Prostate gland (tissue), 2 donors: ENCODE data around the gene RENBP. TPM values are rescaled to one million over a fixed set of nuclear protein-coding genes. Genes with fewer than 3 reads are reported as not detected.

Source experiments
- DNase-seq: peaks from one replicate; pipeline ENCODE4 v3.0.0-alpha.2; 2019; ENCODE audit warnings: low spot score
- H3K27ac ChIP-seq, 2 donors: fragments of 200-600 bp; sonication (generic); 2 replicates each; pipeline ENCODE4 v1.5.1; 2017 to 2019
- H3K27me3 ChIP-seq: fragments of 200-600 bp; sonication (generic); replicated peaks from 2 replicates; pipeline ENCODE4 v1.5.1; 2019; ENCODE audit not compliant: insufficient read depth
- H3K36me3 ChIP-seq, 2 donors: fragments of 200-600 bp; sonication (generic); 1 replicate in 1 of 2; 2 replicates in 1 of 2; pipeline versions ENCODE4 v1.5.1 to v1.8.1; 2017 to 2019
- H3K4me1 ChIP-seq: fragments of 200-600 bp; sonication (generic); replicated peaks from 2 replicates; pipeline ENCODE4 v1.5.1; 2019
- H3K4me3 ChIP-seq, 2 donors: fragments of 200-600 bp; sonication (generic); 2 replicates each; pipeline ENCODE4 v1.5.1; 2017 to 2019
- H3K9me3 ChIP-seq: fragments of 200-600 bp; sonication (generic); 2 replicates; pipeline ENCODE4 v1.5.1; 2017
- POLR2A ChIP-seq: fragments of 450-650 bp; IDR thresholded peaks from one replicate; pipeline ENCODE4 v1.6.1; 2016; ENCODE audit warnings: antibody characterized with exemption, mild to moderate bottlenecking
- POLR2AphosphoS5 ChIP-seq: sonication (generic); formaldehyde crosslinking; IDR thresholded peaks from one replicate; pipeline ENCODE4 v1.6.1; 2017; ENCODE audit warnings: antibody characterized with exemption
- WGBS: methylation state at CpG from one replicate; pipeline ENCODE4 v1.1.5; 2018; 5-methylcytosine and 5-hydroxymethylcytosine counted together
- intact Hi-C: fragments of 100-400 bp; cut with DNase I; formaldehyde crosslinking; loops from one replicate; pipeline ENCODE4 v1.14.2; 2022
- total RNA-seq, 2 donors: library from RNA; depleted of rRNA; stranded (reverse); fragments of >200 nt; gene quantifications; one replicate each; pipeline ENCODE4 v1.1.0, GENCODE V29; 2016
- TF ChIP-seq, protein P1 (sequence below), 4 experiments: fragments of 200-600 bp in 2 of 4; fragments of 450-650 bp in 2 of 4; sonication (generic) in 2 of 4; IDR thresholded peaks; 1 replicate in 3 of 4; 2 replicates in 1 of 4; pipeline ENCODE4 v1.5.1; 2016 to 2019; ENCODE audit warnings: antibody characterized with exemption in 4 of 4, mild to moderate bottlenecking in 2 of 4, moderate library complexity in 2 of 4

The RENBP gene
- total RNA-seq, 2 donors from 2014 or later: 2.4 to 4.4 TPM

DNA sequence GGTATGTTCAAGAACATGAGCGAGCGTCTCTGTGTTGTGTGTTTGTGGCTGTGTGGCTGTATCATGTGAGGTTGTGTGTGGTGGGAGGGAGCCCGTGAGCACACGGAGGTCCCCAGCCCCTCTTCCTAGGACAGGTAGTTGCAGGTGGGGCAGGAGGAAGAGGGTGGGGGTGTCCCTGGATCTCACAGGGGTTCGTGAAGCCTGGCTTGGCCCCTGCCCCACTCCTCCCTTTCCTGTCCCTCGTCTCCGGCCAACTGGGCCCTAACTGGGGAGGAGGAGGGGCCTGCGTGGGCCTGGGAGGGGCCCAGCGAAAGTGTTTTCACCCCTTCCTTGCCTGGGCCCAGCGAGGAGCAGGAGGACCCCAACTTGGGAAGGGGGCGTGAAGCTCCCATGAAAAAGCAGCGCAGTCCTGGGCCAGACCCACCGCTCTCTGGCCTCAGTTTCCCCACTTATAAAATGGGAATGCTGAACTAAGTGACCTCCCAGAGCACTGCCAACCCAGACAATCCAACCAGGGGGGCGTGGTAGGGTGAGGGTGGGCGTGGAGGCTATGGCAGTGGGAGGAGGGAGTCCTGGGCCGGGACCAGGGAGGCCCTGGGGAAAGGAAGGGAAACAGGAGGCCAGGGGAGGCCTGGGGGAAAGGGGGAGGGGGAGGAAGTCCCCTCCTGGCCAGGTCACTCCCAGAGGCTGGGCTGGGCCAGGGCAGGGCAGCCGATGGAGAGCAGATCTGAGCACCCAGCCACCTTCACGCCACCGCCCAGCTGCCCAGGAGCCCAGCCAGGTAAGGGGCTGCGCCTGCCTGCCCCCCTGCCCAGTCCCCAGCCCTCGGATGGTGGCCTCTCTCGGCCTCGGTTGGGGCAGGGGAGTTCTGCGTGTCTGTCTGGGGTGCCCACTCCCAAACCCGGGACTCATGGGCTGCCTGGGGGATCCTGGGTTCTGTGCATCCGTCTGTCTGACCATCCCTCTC, 40.2 kb downstream of the RENBP start, which contains the start of gene AVPR2:
AVPR2 (plus strand) TSS at position 683 of the 967 bp plus-strand sequence. CDS start 473 bp downstream, outside the sequence.
- WGBS: 30% methylated on average over 16 of the region's 26 CpGs
- TF ChIP-seq, protein P1, sequence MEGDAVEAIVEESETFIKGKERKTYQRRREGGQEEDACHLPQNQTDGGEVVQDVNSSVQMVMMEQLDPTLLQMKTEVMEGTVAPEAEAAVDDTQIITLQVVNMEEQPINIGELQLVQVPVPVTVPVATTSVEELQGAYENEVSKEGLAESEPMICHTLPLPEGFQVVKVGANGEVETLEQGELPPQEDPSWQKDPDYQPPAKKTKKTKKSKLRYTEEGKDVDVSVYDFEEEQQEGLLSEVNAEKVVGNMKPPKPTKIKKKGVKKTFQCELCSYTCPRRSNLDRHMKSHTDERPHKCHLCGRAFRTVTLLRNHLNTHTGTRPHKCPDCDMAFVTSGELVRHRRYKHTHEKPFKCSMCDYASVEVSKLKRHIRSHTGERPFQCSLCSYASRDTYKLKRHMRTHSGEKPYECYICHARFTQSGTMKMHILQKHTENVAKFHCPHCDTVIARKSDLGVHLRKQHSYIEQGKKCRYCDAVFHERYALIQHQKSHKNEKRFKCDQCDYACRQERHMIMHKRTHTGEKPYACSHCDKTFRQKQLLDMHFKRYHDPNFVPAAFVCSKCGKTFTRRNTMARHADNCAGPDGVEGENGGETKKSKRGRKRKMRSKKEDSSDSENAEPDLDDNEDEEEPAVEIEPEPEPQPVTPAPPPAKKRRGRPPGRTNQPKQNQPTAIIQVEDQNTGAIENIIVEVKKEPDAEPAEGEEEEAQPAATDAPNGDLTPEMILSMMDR (IDR thresholded peaks at IDR 0.05): no peak
- no peak for TF ChIP-seq POLR2AphosphoS5
- no peak for TF ChIP-seq POLR2A
- Histone ChIP-seq H3K27me3 (no peaks in the 10 kb centered on the region), H3K36me3 (no peaks in the 10 kb centered on the region), H3K4me3 (no peak within 1 kb of the TSS), H3K9me3 (no peaks in the 10 kb centered on the region), H3K27ac (no peak within 1 kb of the TSS), H3K4me1 (no peaks in the 10 kb centered on the region)
- intact Hi-C loops: no loop called here
- no peak for DNase-seq

DNA sequence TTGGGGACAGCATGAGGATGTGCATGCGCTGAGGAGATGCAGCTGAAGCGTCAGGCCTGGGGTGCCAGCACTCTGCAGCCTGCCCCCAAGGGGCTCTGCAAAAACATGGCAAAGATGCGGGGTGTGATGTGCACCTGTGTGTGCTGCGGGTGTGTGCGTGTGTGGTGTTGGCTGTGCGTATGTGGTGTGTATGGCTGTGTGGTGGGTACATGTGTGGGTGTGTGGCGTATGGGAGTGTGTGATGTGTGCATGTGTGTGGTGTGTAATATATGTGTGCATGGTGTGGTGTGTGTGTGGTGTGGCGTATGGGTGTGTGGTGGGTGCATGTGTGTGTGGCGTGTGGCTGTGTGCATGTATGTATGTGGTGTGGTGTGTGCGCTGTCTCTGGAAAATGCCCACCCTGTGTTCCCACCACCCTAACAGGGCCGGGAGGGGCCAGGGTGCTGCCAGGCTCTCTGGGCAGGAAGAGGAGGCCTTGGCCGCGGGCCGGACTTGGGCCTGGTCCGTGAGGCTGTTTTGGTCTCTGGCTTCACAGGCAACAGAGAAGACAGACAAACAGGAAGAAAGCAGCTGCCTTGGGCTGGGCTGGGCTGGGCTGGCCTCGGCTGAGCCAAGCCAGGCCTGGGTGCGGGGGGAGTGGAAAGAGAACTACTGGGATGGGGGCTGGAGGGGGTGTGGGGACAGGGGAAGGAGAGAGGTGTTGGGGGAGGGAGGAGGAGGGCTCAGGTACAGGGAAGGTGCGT, 41.0 kb downstream of the RENBP start:
- TF ChIP-seq POLR2AphosphoS5 (no peak), POLR2A (no peak)
- TF ChIP-seq, protein P1 (IDR thresholded peaks at IDR 0.05): no peak
- Histone ChIP-seq H3K4me3 (no peak overlapping the region), H3K4me1 (no peaks in the 10 kb centered on the region), H3K36me3 (no peaks in the 10 kb centered on the region), H3K9me3 (no peaks in the 10 kb centered on the region), H3K27ac (no peak overlapping the region), H3K27me3 (no peaks in the 10 kb centered on the region)
- intact Hi-C loops: no loop called here
- no peak for DNase-seq
- WGBS: 69% methylated on average over 13 of the region's 18 CpGs

DNA sequence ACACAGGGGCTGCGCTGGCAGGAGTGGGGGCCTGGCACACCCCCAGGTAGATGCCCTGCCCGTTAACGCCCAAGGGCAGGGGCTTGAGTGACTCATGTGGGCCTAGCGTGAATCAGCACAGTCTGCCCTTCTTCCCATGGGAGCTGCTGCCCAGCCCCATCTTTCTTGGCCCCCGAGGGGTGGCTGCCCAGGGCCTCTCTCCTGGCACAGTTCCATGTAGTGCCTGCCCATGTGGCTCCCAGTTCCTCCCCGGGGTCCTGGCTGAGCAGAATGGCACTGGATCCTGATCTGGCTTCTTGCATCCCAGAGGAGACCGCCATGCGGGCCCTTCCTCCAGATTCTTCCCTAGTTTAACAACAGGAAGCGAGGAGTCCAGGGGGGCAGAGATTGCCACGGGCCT, 42.1 kb downstream of the RENBP start:
- no peak overlapping the region for H3K27ac ChIP-seq
- H3K4me1 ChIP-seq: no peaks in the 10 kb centered on the region
- no peaks in the 10 kb centered on the region for H3K27me3 ChIP-seq
- H3K9me3 ChIP-seq: no peaks in the 10 kb centered on the region
- TF ChIP-seq POLR2A: no peak
- TF ChIP-seq, protein P1 (IDR thresholded peaks at IDR 0.05): no peak
- no peak for TF ChIP-seq POLR2AphosphoS5
- intact Hi-C loops: no loop called here
- H3K4me3 ChIP-seq: no peak overlapping the region
- WGBS: 60% methylated on average over 7 of the region's 10 CpGs
- H3K36me3 ChIP-seq: no peaks in the 10 kb centered on the region
- DNase-seq: no peak

- Histone ChIP-seq H3K4me3 (no peak overlapping the region), H3K9me3 (no peaks in the 10 kb centered on the region), H3K36me3 (no peaks in the 10 kb centered on the region), H3K4me1 (no peaks in the 10 kb centered on the region), H3K27me3 (no peaks in the 10 kb centered on the region), H3K27ac (no peak overlapping the region)
- TF ChIP-seq POLR2AphosphoS5 (no peak), POLR2A (no peak)
- TF ChIP-seq, protein P1 (IDR thresholded peaks at IDR 0.05): no peak
- DNase-seq: no peak
- intact Hi-C loops: no loop called here
- WGBS: 70% methylated on average over 8 of the region's 8 CpGs
These were observed 42.7 kb downstream of the RENBP start for GRCh38 chrX:153901753-153902140.
